Brain microvascular endothelial cell (primary cell): ENCODE results near the gene SMIM33.
A peak's percentile ranks its signal among the peaks of the same experiment; 100 is the strongest.

ENCODE experiments used
- DNase-seq: peaks from one replicate; pipeline ENCODE4 v3.0.0-alpha.2; 2020
- H3K27ac ChIP-seq: fragments of 250-450 bp; sonication (Bioruptor Pico); 2 replicates; pipeline ENCODE4 v1.5.1; 2020; ENCODE audit warnings: mild to moderate bottlenecking, moderate library complexity
- H3K27me3 ChIP-seq: fragments of 250-450 bp; sonication (Bioruptor Pico); replicated peaks from 2 replicates; pipeline ENCODE4 v1.5.1; 2020; ENCODE audit warnings: mild to moderate bottlenecking
- H3K36me3 ChIP-seq: fragments of 250-450 bp; sonication (Bioruptor Pico); replicated peaks from 2 replicates; pipeline ENCODE4 v1.5.1; 2020; ENCODE audit warnings: mild to moderate bottlenecking
- H3K4me3 ChIP-seq: 2 replicates; pipeline ENCODE4 v1.5.1; 2011; ENCODE audit warnings: low read depth, mild to moderate bottlenecking, control low read depth, low read length, moderate library complexity
- CTCF ChIP-seq: IDR thresholded peaks from 2 replicates; pipeline ENCODE4 v1.5.1; 2011; ENCODE audit warnings: low read depth, mild to moderate bottlenecking, moderate library complexity, low read length, control low read depth, inconsistent platforms; ENCODE audit errors: missing control alignments
- in situ Hi-C: cut with HindIII; loops from 2 replicates; pipeline ENCODE4 v1.10.0; 2017; ENCODE audit warnings: low sequenced_read_pairs, low pct_ligation_motif_present

The SMIM33 gene

DNA sequence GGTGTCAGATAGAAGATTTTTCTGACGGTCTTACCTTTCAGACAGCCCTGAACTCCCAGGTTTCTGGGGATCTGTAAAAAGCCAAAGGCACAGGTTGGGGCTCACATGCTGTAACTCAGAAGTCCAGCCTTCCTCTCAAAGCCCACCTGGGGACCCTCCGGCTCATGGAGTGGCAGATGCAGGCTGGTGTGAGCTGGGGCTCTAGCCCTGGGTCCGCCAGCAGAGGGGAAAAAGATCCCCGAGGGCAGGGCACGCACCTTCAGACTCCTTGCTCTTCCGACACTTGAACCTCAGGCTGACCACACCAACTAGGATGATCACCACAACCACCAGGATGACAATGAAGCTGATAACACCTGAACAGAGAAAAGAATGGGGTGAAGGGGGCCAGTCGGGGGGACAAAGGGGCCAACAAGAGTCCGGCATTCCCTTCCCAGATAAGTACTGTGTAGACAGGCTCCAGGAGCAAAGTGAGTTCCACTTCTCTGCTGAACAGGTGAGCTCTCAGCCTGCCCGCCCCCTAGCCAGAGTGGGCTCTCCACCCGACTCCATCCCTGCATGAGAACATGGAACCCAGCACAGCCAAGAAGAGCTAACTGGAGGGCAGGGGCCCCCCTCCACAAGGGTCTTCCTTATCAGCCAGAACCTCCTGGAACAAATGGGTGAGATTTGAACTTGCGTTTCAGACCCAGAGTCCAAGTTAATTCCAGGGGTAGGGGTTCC lies 16.1 kb upstream of the SMIM33 start:
- TF ChIP-seq CTCF, result no peak

DNA sequence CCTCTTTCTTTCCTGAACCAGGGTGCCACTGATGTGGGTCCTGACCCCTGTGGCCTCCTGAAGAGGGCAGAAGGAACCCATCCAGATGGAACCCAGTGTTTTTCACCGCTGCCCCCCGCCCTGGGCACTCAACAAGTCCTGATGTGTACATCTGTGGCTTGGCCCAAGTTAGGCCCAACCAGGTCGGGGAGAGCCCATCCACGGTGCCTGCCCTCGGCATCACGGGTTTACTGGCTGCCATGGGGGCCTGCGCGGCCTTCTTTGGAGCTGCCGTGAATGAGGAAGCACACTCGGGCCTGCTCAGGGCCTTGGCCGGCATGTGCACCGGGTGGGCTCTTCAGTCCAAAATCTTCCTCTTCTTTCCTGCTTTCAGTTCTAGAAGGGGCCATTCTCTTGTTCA lies 14.0 kb upstream of the SMIM33 start:
- Histone ChIP-seq H3K4me3 (no peak overlapping the region), H3K27me3 (no peaks in the 10 kb centered on the region), H3K27ac (no peak overlapping the region), H3K36me3 (peaks cover 17% of the 10 kb centered on the region)
- in situ Hi-C loops, result no loop called here
- no peak for TF ChIP-seq CTCF
- DNase-seq, result no peak

More for the DNA sequence above, 16.1 kb upstream of the SMIM33 start:
- in situ Hi-C loops, result no loop called here
- no peak for DNase-seq
- H3K27ac ChIP-seq, result no peak overlapping the region
- no peak overlapping the region for H3K4me3 ChIP-seq
- H3K27me3 ChIP-seq, result no peaks in the 10 kb centered on the region
- peaks cover 26% of the 10 kb centered on the region for H3K36me3 ChIP-seq

DNA sequence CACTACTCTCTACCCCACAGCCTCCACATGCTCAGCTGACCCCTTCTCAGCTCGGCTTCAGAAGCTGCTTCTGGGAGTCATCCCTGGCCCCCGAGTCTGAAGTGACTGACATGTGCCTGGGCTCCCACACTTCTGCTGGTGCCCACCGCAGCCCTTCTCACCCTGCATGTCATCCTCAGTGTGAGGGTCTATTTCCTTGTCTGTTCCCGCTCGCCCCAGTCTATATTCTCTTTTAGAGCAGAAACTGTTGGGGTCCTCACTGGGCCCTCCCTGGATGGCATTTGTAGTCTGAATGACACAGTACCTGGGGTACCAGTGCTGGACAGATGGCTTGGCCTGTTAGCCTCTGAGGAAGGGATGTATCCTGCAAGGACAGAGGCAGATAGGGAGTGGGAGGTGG lies 13.6 kb upstream of the SMIM33 start:
- in situ Hi-C loops, result no loop called here
- H3K27me3 ChIP-seq, result no peaks in the 10 kb centered on the region

DNA sequence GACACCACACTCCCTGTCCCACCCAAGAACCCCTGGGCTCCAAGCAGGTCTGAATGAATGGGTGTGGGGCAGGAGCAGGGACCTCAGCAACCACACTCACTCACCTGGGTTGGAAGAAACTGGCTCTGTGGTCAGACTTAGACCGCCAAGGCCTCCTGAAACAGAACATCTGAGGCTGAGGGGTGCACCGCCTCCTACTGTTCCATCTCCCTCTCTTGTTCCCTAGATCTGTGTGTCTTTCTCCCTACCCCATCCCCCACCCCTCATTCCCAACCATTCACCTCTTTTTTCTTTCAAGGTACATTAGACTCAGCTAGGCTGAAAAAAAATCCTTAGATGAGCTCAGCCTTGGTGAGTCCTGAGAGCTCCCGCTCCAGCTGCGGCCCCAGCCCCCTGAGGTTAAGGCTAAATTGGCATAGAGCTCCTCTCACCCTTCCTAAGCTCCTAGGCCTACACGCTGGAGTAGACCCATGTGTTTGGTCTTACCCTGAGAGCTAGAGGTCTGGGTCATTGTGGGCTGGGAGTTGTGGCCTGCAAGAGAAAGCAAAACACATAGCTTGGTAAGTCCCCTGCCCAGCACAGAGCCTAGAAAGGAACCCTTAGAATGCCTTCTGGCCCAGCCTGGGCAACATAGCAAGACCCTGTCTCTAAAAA lies 13.0 kb upstream of the SMIM33 start:
- in situ Hi-C loops, result no loop called here
- no peak overlapping the region for H3K4me3 ChIP-seq
- H3K36me3 ChIP-seq, result peaks cover 10% of the 10 kb centered on the region
- no peaks in the 10 kb centered on the region for H3K27me3 ChIP-seq
- no peak overlapping the region for H3K27ac ChIP-seq
- no peak for DNase-seq
- TF ChIP-seq CTCF, result no peak

More for the DNA sequence above, 13.6 kb upstream of the SMIM33 start:
- TF ChIP-seq CTCF, result no peak
- Histone ChIP-seq H3K36me3 (peaks cover 12% of the 10 kb centered on the region), H3K4me3 (no peak overlapping the region), H3K27ac (no peak overlapping the region)
- no peak for DNase-seq

- in situ Hi-C loops, result no loop called here
- DNase-seq, result peak; percentile 87
- no peak overlapping the region for H3K4me3 ChIP-seq
- H3K27ac ChIP-seq, result peak overlapping the region; percentile 90
- H3K27me3 ChIP-seq, result no peaks in the 10 kb centered on the region
- H3K36me3 ChIP-seq, result peaks cover 8% of the 10 kb centered on the region
- no peak for TF ChIP-seq CTCF
Measured at GRCh38 chr5:139458580-139459407, 12.0 kb upstream of the SMIM33 start.
